GM12878 (cell line): ENCODE measurements around the gene RBBP6. TPM values are rescaled to one million over a fixed set of nuclear protein-coding genes. Genes with fewer than 3 reads are reported as not detected.

Source experiments
- ATAC-seq: fragments of 200-7000 bp; cut with Tn5 transposase; 3 replicates; pipeline ENCODE4 v1.9.1; 2020; ENCODE audit warnings: mild to moderate bottlenecking, moderate library complexity
- BruUV-seq: library from RNA; stranded (reverse); fragments of 400-500 nt; replicated peaks from 2 replicates; lab custom pipeline; 2021; lab: Mats Ljungman, UMichigan
- CTCF ChIA-PET: fragments of 300-600 bp; sonication (Branson Sonifier 250); formaldehyde crosslinking; extraction: SDS; loops from one replicate; lab custom pipeline; 2021; ENCODE audit warnings: inconsistent platforms; lab: Yijun Ruan, JAX
- POLR2A ChIA-PET: fragments of 350-600 bp; formaldehyde crosslinking; extraction: SDS; loops from one replicate; lab custom pipeline; 2021; ENCODE audit warnings: inconsistent platforms; lab: Charles Lee
- RAD21 ChIA-PET: fragments of 300-600 bp; sonication (Branson Sonifier 250); formaldehyde crosslinking; loops from one replicate; lab custom pipeline; 2023; ENCODE audit warnings: antibody characterized with exemption; ENCODE audit not compliant: unreplicated experiment; lab: Charles Lee
- SMC1A ChIA-PET: fragments of 300-600 bp; sonication (Branson Sonifier 250); formaldehyde crosslinking; loops from one replicate; lab custom pipeline; 2023; ENCODE audit not compliant: unreplicated experiment, uncharacterized antibody; lab: Charles Lee
- DNase-seq: peaks from one replicate; pipeline ENCODE4 v3.0.0-alpha.2; 2011; ENCODE audit warnings: low read depth, low spot score
- FAIRE-seq: peaks from 3 replicates; lab custom pipeline; 2011; peaks lifted over from hg19 to GRCh38; lab: Jason Lieb, UNC
- H2AFZ ChIP-seq: 2 replicates; pipeline ENCODE4 v1.6.0; 2011; ENCODE audit warnings: low read depth, low read length, control low read depth; ENCODE audit not compliant: control insufficient read depth
- H3K27ac ChIP-seq: 2 replicates; pipeline ENCODE4 v1.5.1; 2011; ENCODE audit warnings: control low read depth; ENCODE audit not compliant: control insufficient read depth, insufficient read depth
- H3K27me3 ChIP-seq, 2 experiments: replicated peaks in 1 of 2; 2 replicates each; pipeline versions ENCODE4 v1.6.0 to v1.6.1; 2011; ENCODE audit warnings: low read length in 1 of 2; ENCODE audit not compliant: control insufficient read depth in 2 of 2, insufficient read depth in 2 of 2
- H3K36me3 ChIP-seq, 2 experiments: 2 replicates each; pipeline ENCODE4 v1.5.1; 2011; ENCODE audit warnings: low read length in 1 of 2; ENCODE audit not compliant: control insufficient read depth in 2 of 2, insufficient read depth in 2 of 2
- H3K4me1 ChIP-seq: 2 replicates; pipeline ENCODE4 v1.6.1; 2011; ENCODE audit warnings: mild to moderate bottlenecking, low read length, moderate library complexity, mixed read lengths; ENCODE audit not compliant: control insufficient read depth, insufficient read depth
- H3K4me2 ChIP-seq: 2 replicates; pipeline ENCODE4 v1.6.0; 2011; ENCODE audit warnings: control low read depth; ENCODE audit not compliant: control insufficient read depth, insufficient read depth
- H3K4me3 ChIP-seq: fragments of 200-600 bp; sonication (generic); 2 replicates; pipeline ENCODE4 v1.5.1; 2016
- H3K79me2 ChIP-seq: 2 replicates; pipeline ENCODE4 v1.6.0; 2011; ENCODE audit warnings: low read length; ENCODE audit not compliant: control insufficient read depth, insufficient read depth
- H3K9ac ChIP-seq: 2 replicates; pipeline ENCODE4 v1.8.0; 2011; ENCODE audit warnings: low read length, control low read depth, mixed read lengths; ENCODE audit not compliant: control insufficient read depth, insufficient read depth
- H3K9me3 ChIP-seq: replicated peaks from 3 replicates; pipeline ENCODE4 v1.5.1; 2011; ENCODE audit warnings: mild to moderate bottlenecking, low read length; ENCODE audit not compliant: control insufficient read depth, insufficient read depth
- H4K20me1 ChIP-seq: 2 replicates; pipeline ENCODE4 v1.6.0; 2011; ENCODE audit not compliant: control insufficient read depth, insufficient read depth
- ASH2L ChIP-seq: fragments of 300-600, 200-600 bp; sonication (generic); IDR thresholded peaks from 2 replicates; pipeline ENCODE4 v1.6.1; 2017; ENCODE audit warnings: low read depth, mild to moderate bottlenecking, borderline replicate concordance
- ATF7 ChIP-seq: fragments of 450-650 bp; IDR thresholded peaks from 2 replicates; pipeline ENCODE4 v1.6.1; 2016; ENCODE audit warnings: low read depth, mild to moderate bottlenecking
- BMI1 ChIP-seq: fragments of 450-650 bp; IDR thresholded peaks from 2 replicates; pipeline ENCODE4 v1.6.1; 2016; ENCODE audit warnings: mild to moderate bottlenecking, moderate library complexity, borderline replicate concordance
- GABPA ChIP-seq: IDR thresholded peaks from 2 replicates; pipeline ENCODE4 v1.6.1; 2014; ENCODE audit warnings: antibody characterized with exemption, low read depth, mild to moderate bottlenecking, inconsistent platforms
- GATAD2B ChIP-seq: fragments of 450-650 bp; conservative IDR thresholded peaks from 2 replicates; pipeline ENCODE4 v1.6.1; 2017; ENCODE audit warnings: low read depth, mild to moderate bottlenecking, moderate library complexity
- MTA2 ChIP-seq: fragments of 450-650 bp; IDR thresholded peaks from 2 replicates; pipeline ENCODE4 v1.6.1; 2016; ENCODE audit warnings: low read depth, mild to moderate bottlenecking, moderate library complexity
- NFIC ChIP-seq: IDR thresholded peaks from 2 replicates; pipeline ENCODE4 v1.6.1; 2012; ENCODE audit warnings: low read depth, mild to moderate bottlenecking, inconsistent platforms, low read length, moderate library complexity
- NFXL1 ChIP-seq: fragments of 450-650 bp; IDR thresholded peaks from 2 replicates; pipeline ENCODE4 v1.6.1; 2017; ENCODE audit warnings: antibody characterized with exemption, mild to moderate bottlenecking, borderline replicate concordance
- POU2F2 ChIP-seq: IDR thresholded peaks from 3 replicates; pipeline ENCODE4 v1.6.1; 2011; ENCODE audit warnings: low read depth, mild to moderate bottlenecking, low read length, borderline replicate concordance
- RFX5 ChIP-seq: IDR thresholded peaks from 2 replicates; pipeline ENCODE4 v1.6.1; 2011; ENCODE audit warnings: low read depth, low read length, improper control_type of control experiment
- RUNX3 ChIP-seq: IDR thresholded peaks from 2 replicates; pipeline ENCODE4 v1.6.1; 2012; ENCODE audit warnings: low read length, inconsistent platforms
- SPI1 ChIP-seq: IDR thresholded peaks from 2 replicates; pipeline ENCODE4 v1.6.1; 2011; ENCODE audit warnings: low read depth, mild to moderate bottlenecking, low read length, moderate library complexity, borderline replicate concordance; ENCODE audit not compliant: insufficient read depth
- SREBF1 ChIP-seq: IDR thresholded peaks from 2 replicates; pipeline ENCODE4 v1.6.1; 2012; ENCODE audit warnings: mild to moderate bottlenecking, low read length
- WRNIP1 ChIP-seq: IDR thresholded peaks from 2 replicates; pipeline ENCODE4 v1.6.1; 2011; ENCODE audit warnings: low read depth, low read length, improper control_type of control experiment, borderline replicate concordance
- YBX1 ChIP-seq: fragments of 450-650 bp; IDR thresholded peaks from 2 replicates; pipeline ENCODE4 v1.6.1; 2016; ENCODE audit warnings: antibody characterized with exemption
- YY1 ChIP-seq: IDR thresholded peaks from 2 replicates; pipeline ENCODE4 v1.6.1; 2011; ENCODE audit warnings: low read depth, mild to moderate bottlenecking, low read length
- WGBS: methylation state at CpG from one replicate; pipeline ENCODE4 v1.1.6; 2016; ENCODE audit warnings: low lambda C conversion rate; ENCODE audit not compliant: insufficient replicate concordance, insufficient coverage; ENCODE audit errors: missing lambda C conversion rate; 5-methylcytosine and 5-hydroxymethylcytosine counted together
- in situ Hi-C: fragments of 300-500 bp; cut with MboI; formaldehyde crosslinking; loops from 9 replicates; pipeline ENCODE4 v1.14.3; 2018; ENCODE audit warnings: mixed read lengths
- intact Hi-C: fragments of 100-400 bp; cut with micrococcal nuclease; formaldehyde crosslinking; loops from one replicate; pipeline ENCODE4 v1.14.2; 2022; ENCODE audit not compliant: unreplicated experiment
- polyA plus RNA-seq, 11 experiments: library from polyadenylated mRNA; depleted of rRNA in 4 of 11; unstranded in 6 of 11; stranded (reverse) in 5 of 11; fragments of >200 nt; fragmentation: Nextera tagmentation in 4 of 11; fragmentation: Illumina TruSeq in 1 of 11; extraction: Ambion mirVana in 4 of 11; extraction: Trizol in 1 of 11; gene quantifications; 1 replicate in 1 of 11; 2 replicates in 10 of 11; pipeline versions ENCODE4 v1.2.1 to v1.2.3, GENCODE V29; 2011 to 2016; ENCODE audit warnings: inconsistent platforms in 2 of 11, missing spikeins in 2 of 11, low read depth in 1 of 11
- total RNA-seq, 4 experiments: library from RNA; depleted of rRNA in 3 of 4; stranded (reverse); fragments of >200 nt in 3 of 4; fragmentation: Illumina TruSeq in 1 of 4; extraction: Trizol in 1 of 4; gene quantifications; 2 replicates each; pipeline versions ENCODE4 v1.2.1 to v1.2.3, GENCODE V29; 2013 to 2021
- TF ChIP-seq, protein P1 (sequence below): IDR thresholded peaks from 2 replicates; pipeline ENCODE4 v1.6.1; 2011; ENCODE audit warnings: low read depth, mild to moderate bottlenecking, low read length, moderate library complexity, borderline replicate concordance; ENCODE audit errors: extremely low read depth
- TF ChIP-seq, protein P2 (sequence below): fragments of 450-650 bp; IDR thresholded peaks from 2 replicates; pipeline ENCODE4 v1.6.1; 2017; ENCODE audit warnings: mild to moderate bottlenecking

RBBP6 gene
- total and polyA plus RNA-seq, 10 of the 15 experiments (the other 5 are each of a cell fraction or from before 2014, with no cell fraction given), result 16.9 to 80.2 (median 36.5) TPM

DNA sequence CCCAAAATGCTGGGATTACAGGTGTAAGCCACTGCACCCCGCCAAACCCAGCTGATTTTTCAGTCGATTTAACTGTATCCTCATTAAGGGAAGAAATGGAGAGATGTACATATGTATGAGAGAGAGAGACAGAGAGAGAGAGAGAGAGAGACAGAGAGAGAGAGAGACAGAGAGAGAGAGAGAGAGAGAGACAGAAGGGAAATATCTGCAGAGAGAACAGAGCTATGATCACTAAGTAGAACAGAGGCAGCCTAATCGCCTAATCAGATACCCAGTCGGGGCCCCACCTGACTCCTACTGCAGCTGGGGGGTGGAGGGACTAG is 70.0 kb downstream of the RBBP6 start:
- no peak overlapping the region for H3K4me2 ChIP-seq
- no peaks in the 10 kb centered on the region for H3K4me1 ChIP-seq
- SMC1A ChIA-PET, result no interaction called here
- no peak overlapping the region for H3K4me3 ChIP-seq
- 43% methylated on average over 4 of the region's 4 CpGs for WGBS
- no TSS peak for BruUV-seq
- TF ChIP-seq YY1, result no peak
- TF ChIP-seq NFIC, result no peak
- TF ChIP-seq GATAD2B, result no peak
- no peak for TF ChIP-seq YBX1
- TF ChIP-seq GABPA, result no peak
- no peak for TF ChIP-seq BMI1
- no peak for TF ChIP-seq WRNIP1
- no peak for TF ChIP-seq POU2F2
- no peak for TF ChIP-seq ASH2L
- no peak for TF ChIP-seq RUNX3
- no peak for TF ChIP-seq ATF7
- TF ChIP-seq NFXL1, result no peak
- TF ChIP-seq, protein P1, sequence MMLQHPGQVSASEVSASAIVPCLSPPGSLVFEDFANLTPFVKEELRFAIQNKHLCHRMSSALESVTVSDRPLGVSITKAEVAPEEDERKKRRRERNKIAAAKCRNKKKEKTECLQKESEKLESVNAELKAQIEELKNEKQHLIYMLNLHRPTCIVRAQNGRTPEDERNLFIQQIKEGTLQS, result no peak
- no peak for TF ChIP-seq SREBF1
- no peak for TF ChIP-seq RFX5
- TF ChIP-seq SPI1, result no peak
- no peak for TF ChIP-seq MTA2
- TF ChIP-seq, protein P2, sequence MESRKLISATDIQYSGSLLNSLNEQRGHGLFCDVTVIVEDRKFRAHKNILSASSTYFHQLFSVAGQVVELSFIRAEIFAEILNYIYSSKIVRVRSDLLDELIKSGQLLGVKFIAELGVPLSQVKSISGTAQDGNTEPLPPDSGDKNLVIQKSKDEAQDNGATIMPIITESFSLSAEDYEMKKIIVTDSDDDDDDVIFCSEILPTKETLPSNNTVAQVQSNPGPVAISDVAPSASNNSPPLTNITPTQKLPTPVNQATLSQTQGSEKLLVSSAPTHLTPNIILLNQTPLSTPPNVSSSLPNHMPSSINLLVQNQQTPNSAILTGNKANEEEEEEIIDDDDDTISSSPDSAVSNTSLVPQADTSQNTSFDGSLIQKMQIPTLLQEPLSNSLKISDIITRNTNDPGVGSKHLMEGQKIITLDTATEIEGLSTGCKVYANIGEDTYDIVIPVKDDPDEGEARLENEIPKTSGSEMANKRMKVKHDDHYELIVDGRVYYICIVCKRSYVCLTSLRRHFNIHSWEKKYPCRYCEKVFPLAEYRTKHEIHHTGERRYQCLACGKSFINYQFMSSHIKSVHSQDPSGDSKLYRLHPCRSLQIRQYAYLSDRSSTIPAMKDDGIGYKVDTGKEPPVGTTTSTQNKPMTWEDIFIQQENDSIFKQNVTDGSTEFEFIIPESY, result no peak
- TF ChIP-seq, all 136 proteins: peak for 0
- POLR2A ChIA-PET, result no interaction called here
- no peak overlapping the region for H3K27ac ChIP-seq
- H3K9ac ChIP-seq, result no peak overlapping the region
- peaks cover 3% of the 10 kb centered on the region in 2 experiments; a peak in 3 of 4 replicates for H3K27me3 ChIP-seq
- CTCF ChIA-PET, result interaction anchor here (0.6 kb wide), 1 partner anchor 79 kb away, joined by 3 read pairs; no protein-coding TSS in a partner anchor
- DNase-seq (no peak), FAIRE-seq (no peak), ATAC-seq (no peak)
- H3K79me2 ChIP-seq, result no peaks in the 10 kb centered on the region
- intact Hi-C loops (no loop called here), in situ Hi-C loops (no loop called here)
- RAD21 ChIA-PET, result no interaction called here
- H2AFZ ChIP-seq, result no peak overlapping the region
- no peaks in the 10 kb centered on the region for H3K9me3 ChIP-seq
- no peaks in the 10 kb centered on the region for H3K36me3 ChIP-seq
- H4K20me1 ChIP-seq, result no peaks in the 10 kb centered on the region
